Measurements from ENCODE around the gene RND3. TPM values are rescaled to one million over a fixed set of nuclear protein-coding genes. Genes with fewer than 3 reads are reported as not detected.

RND3 gene
- total RNA-seq, 2 donors from 2014 or later = 27.9 to 119 TPM

DNA sequence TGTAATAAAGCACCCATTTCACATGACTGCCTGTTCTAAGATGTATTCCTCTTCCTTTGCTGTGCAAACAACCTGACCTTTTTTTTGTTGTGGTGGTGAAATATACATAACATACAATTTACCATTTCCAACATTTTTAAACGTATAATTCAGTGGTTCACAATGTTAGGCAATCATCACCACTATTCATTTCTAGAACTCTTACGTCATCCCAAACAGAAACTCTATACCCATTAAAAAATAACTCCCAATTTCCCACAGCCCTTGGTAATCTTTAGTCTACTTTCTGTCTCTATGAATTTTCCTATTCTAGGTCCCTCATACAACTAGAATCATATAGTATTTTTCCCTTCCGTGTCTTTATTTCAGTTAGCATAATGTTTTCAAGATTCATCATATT lies 36.7 kb downstream of the RND3 start:
- TF ChIP-seq, protein P1, sequence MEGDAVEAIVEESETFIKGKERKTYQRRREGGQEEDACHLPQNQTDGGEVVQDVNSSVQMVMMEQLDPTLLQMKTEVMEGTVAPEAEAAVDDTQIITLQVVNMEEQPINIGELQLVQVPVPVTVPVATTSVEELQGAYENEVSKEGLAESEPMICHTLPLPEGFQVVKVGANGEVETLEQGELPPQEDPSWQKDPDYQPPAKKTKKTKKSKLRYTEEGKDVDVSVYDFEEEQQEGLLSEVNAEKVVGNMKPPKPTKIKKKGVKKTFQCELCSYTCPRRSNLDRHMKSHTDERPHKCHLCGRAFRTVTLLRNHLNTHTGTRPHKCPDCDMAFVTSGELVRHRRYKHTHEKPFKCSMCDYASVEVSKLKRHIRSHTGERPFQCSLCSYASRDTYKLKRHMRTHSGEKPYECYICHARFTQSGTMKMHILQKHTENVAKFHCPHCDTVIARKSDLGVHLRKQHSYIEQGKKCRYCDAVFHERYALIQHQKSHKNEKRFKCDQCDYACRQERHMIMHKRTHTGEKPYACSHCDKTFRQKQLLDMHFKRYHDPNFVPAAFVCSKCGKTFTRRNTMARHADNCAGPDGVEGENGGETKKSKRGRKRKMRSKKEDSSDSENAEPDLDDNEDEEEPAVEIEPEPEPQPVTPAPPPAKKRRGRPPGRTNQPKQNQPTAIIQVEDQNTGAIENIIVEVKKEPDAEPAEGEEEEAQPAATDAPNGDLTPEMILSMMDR (IDR thresholded peaks at IDR 0.05) = no peak
- H3K36me3 ChIP-seq = no peaks in the 10 kb centered on the region
- DNase-seq (ENCODE audit: low spot score) (no peak), ATAC-seq (ENCODE audit: insufficient number of reproducible peaks, low FRiP score, low read depth) (no peak)
- H3K4me1 ChIP-seq (ENCODE audit: control insufficient read depth in 1 of 2, low read depth in 2 of 2) = no peaks in the 10 kb centered on the region
- H3K27ac ChIP-seq = no peak overlapping the region
- no peaks in the 10 kb centered on the region for H3K27me3 ChIP-seq (replicated peaks; ENCODE audit: insufficient read depth)
- no peaks in the 10 kb centered on the region for H3K9me3 ChIP-seq
- no peak overlapping the region for H3K4me3 ChIP-seq

DNA sequence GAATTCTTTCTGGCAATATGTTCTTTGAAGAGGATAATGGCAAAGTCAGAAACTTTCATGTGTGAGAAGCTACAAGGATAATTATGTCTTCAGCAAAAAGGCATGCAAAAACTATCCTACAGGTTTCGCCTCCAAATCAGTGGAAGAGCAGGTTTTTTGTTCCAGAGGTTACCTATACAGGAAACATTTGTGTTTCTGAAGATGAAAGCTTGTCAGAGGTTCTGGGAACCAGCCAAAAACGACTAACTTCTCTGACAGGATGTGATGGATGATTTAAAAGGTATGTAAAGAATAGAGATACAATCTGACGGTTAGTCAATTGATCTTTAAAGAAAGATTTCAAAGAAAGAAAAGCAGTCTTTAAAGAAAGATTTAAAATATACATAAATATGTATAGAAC lies 37.6 kb downstream of the RND3 start:
- H3K27ac ChIP-seq = no peak overlapping the region
- DNase-seq (ENCODE audit: low spot score) = no peak
- H3K4me3 ChIP-seq = no peak overlapping the region
- TF ChIP-seq, protein P1 (IDR thresholded peaks at IDR 0.05) = no peak
- no peak for ATAC-seq (ENCODE audit: insufficient number of reproducible peaks, low FRiP score, low read depth)
- no peaks in the 10 kb centered on the region for H3K27me3 ChIP-seq (replicated peaks; ENCODE audit: insufficient read depth)
- H3K36me3 ChIP-seq = no peaks in the 10 kb centered on the region
- H3K9me3 ChIP-seq = no peaks in the 10 kb centered on the region
- no peaks in the 10 kb centered on the region for H3K4me1 ChIP-seq (ENCODE audit: control insufficient read depth in 1 of 2, low read depth in 2 of 2)

DNA sequence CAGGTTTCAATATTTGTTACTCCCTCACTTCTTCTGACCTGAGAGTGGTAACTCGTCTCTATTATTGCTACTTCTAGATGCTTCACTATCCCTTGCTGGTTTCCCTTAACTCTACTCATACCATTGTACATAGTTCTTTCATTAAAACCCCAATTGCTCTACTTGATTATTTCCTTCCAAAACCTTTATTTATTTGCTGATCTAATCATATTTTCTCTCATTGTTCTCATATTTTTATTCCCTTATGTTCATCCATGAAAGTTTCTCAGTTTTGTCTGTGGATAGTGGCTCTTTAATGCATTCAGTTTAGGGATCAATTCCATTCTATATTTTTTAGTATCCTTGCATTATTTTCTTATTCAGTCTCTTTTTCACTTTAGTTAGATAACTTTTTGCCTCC lies 42.1 kb downstream of the RND3 start:
- Histone ChIP-seq H3K36me3 (no peaks in the 10 kb centered on the region), H3K4me1 (ENCODE audit: control insufficient read depth in 1 of 2, low read depth in 2 of 2) (no peaks in the 10 kb centered on the region), H3K27ac (no peak overlapping the region), H3K4me3 (no peak overlapping the region), H3K9me3 (no peaks in the 10 kb centered on the region), H3K27me3 (replicated peaks; ENCODE audit: insufficient read depth) (no peaks in the 10 kb centered on the region)
- TF ChIP-seq, protein P1 (IDR thresholded peaks at IDR 0.05) = no peak
- DNase-seq (ENCODE audit: low spot score) (no peak), ATAC-seq (ENCODE audit: insufficient number of reproducible peaks, low FRiP score, low read depth) (no peak)

DNA sequence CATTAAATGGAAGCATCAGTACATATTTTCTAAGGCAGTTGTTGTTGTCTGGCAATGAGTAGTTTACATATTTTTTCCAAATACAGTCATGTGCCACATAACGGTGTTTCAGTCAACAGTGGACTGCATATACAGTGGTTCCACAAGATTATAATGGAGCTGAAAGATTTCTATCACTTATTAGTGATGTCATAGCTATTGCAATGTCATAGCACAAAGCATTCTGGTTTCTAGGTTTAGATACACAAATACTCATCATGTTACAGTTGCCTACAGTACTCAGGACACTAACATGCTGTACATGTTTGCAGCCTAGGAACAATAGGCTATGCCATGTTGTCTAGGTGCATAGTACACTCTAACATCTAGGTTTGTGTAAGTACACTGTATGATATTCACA lies 45.0 kb downstream of the RND3 start:
- TF ChIP-seq, protein P1 (IDR thresholded peaks at IDR 0.05) = no peak
- Histone ChIP-seq H3K27ac (no peak overlapping the region), H3K27me3 (replicated peaks; ENCODE audit: insufficient read depth) (no peaks in the 10 kb centered on the region), H3K4me1 (ENCODE audit: control insufficient read depth in 1 of 2, low read depth in 2 of 2) (no peaks in the 10 kb centered on the region), H3K9me3 (no peaks in the 10 kb centered on the region), H3K36me3 (no peaks in the 10 kb centered on the region), H3K4me3 (no peak overlapping the region)
- no peak for ATAC-seq (ENCODE audit: insufficient number of reproducible peaks, low FRiP score, low read depth)
- no peak for DNase-seq (ENCODE audit: low spot score)

DNA sequence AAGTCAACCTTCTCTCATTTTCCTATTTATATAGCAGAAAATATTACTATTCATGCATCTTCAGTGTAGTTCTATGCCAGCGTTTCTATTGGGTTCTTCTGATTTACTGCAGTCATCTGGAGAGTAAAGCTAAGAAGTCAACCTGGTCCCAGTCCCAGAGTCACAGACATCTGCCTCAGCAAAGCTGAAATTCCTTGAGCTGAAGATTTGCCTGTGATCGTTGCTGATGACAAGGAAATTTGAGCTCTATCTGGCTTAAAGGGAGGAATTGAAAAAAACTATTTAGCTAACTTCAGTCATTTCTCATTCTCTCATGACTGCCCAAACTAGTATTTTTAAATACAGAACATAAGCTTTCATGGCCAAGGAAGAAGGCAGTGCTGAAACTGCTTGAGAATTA lies 45.7 kb downstream of the RND3 start:
- DNase-seq (ENCODE audit: low spot score) = no peak
- Histone ChIP-seq H3K36me3 (no peaks in the 10 kb centered on the region), H3K27ac (no peak overlapping the region), H3K4me3 (no peak overlapping the region), H3K4me1 (ENCODE audit: control insufficient read depth in 1 of 2, low read depth in 2 of 2) (no peaks in the 10 kb centered on the region), H3K27me3 (replicated peaks; ENCODE audit: insufficient read depth) (no peaks in the 10 kb centered on the region), H3K9me3 (no peaks in the 10 kb centered on the region)
- no peak for ATAC-seq (ENCODE audit: insufficient number of reproducible peaks, low FRiP score, low read depth)
- TF ChIP-seq, protein P1 (IDR thresholded peaks at IDR 0.05) = no peak
